ENCODE measurements around the gene DTX1. TPM values are rescaled to one million over a fixed set of nuclear protein-coding genes. Genes with fewer than 3 reads are reported as not detected.

The DTX1 gene
- total and polyA plus RNA-seq, 4 donors, result 2.1 to 33.2 (median 10.0) TPM

DNA sequence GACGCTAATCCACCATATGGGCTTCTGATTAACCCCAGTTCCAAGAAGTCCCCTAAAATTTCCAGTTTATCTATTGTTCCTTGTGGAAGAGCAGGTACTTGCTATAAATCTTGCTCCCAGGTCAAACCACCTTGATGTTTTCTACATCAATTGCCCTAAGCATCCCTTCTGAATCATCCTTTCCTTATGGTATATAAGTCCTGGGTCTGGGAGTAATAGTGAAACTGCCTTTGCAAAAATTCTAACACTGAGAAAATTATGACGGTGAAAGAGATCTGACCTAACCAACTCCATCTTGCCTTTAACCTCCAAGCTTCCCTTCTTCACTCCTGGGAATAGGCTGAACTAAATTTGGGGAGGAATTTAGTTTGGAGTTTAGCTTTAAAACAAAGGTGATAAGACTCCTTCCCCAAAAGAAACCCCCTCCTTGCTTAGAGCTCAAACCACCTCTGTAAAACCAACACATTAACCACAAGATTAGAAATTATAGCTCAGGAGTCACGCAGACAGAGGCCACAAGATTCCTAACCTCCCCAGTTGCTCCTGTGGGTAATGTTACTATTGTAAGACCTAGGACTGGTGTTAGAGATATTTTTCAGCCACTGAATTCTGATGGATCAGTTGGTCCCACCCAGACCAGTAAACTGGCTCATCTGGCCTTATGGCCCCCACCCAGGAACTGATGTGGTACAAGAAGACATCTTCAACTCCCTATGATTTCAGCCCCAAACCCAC is 33.8 kb upstream of the DTX1 start:
- Histone ChIP-seq H3K27me3 (ENCODE audit: control insufficient read depth in 4 of 4, insufficient read depth in 4 of 4, low read length in 3 of 4) (no peaks in the 10 kb centered on the region), H3K9me3 (ENCODE audit: control insufficient read depth in 4 of 4, low read length in 3 of 4) (no peaks in the 10 kb centered on the region), H3K36me3 (ENCODE audit: control insufficient read depth in 4 of 4, insufficient read depth in 3 of 4, low read depth in 1 of 4, low read length in 3 of 4) (no peaks in the 10 kb centered on the region), H3K27ac (ENCODE audit: low read depth in 1 of 2, low read length in 2 of 2) (no peak overlapping the region), H3K4me3 (ENCODE audit: low read depth in 1 of 3, low read length in 3 of 3) (no peak overlapping the region), H3K9ac (ENCODE audit: low read depth in 1 of 2, low read length in 2 of 2) (no peak overlapping the region), H3K4me1 (ENCODE audit: control insufficient read depth in 4 of 4, insufficient read depth in 4 of 4, low read length in 3 of 4) (no peaks in the 10 kb centered on the region)
- no peak for TF ChIP-seq HNF4G (IDR thresholded peaks at IDR 0.05)
- TF ChIP-seq RAD21 (IDR thresholded peaks at IDR 0.05), result no peak
- no peak for TF ChIP-seq FOXA1 (IDR thresholded peaks at IDR 0.05)
- no peak for TF ChIP-seq HNF4A (conservative IDR thresholded peaks at IDR 0.05)
- TF ChIP-seq GABPA (IDR thresholded peaks at IDR 0.05 in 1 of 2, conservative IDR thresholded peaks at IDR 0.05 in 1 of 2), result no peak
- TF ChIP-seq, protein P1, sequence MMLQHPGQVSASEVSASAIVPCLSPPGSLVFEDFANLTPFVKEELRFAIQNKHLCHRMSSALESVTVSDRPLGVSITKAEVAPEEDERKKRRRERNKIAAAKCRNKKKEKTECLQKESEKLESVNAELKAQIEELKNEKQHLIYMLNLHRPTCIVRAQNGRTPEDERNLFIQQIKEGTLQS (IDR thresholded peaks at IDR 0.05), result no peak
- TF ChIP-seq JUND (IDR thresholded peaks at IDR 0.05), result no peak
- TF ChIP-seq, protein P2, sequence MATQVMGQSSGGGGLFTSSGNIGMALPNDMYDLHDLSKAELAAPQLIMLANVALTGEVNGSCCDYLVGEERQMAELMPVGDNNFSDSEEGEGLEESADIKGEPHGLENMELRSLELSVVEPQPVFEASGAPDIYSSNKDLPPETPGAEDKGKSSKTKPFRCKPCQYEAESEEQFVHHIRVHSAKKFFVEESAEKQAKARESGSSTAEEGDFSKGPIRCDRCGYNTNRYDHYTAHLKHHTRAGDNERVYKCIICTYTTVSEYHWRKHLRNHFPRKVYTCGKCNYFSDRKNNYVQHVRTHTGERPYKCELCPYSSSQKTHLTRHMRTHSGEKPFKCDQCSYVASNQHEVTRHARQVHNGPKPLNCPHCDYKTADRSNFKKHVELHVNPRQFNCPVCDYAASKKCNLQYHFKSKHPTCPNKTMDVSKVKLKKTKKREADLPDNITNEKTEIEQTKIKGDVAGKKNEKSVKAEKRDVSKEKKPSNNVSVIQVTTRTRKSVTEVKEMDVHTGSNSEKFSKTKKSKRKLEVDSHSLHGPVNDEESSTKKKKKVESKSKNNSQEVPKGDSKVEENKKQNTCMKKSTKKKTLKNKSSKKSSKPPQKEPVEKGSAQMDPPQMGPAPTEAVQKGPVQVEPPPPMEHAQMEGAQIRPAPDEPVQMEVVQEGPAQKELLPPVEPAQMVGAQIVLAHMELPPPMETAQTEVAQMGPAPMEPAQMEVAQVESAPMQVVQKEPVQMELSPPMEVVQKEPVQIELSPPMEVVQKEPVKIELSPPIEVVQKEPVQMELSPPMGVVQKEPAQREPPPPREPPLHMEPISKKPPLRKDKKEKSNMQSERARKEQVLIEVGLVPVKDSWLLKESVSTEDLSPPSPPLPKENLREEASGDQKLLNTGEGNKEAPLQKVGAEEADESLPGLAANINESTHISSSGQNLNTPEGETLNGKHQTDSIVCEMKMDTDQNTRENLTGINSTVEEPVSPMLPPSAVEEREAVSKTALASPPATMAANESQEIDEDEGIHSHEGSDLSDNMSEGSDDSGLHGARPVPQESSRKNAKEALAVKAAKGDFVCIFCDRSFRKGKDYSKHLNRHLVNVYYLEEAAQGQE (IDR thresholded peaks at IDR 0.05), result no peak
- TF ChIP-seq, protein P3, sequence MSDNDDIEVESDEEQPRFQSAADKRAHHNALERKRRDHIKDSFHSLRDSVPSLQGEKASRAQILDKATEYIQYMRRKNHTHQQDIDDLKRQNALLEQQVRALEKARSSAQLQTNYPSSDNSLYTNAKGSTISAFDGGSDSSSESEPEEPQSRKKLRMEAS (IDR thresholded peaks at IDR 0.05), result no peak
- no peak for TF ChIP-seq TAF1 (conservative IDR thresholded peaks at IDR 0.05)
- TF ChIP-seq EGR1 (IDR thresholded peaks at IDR 0.05; ENCODE audit: low read depth in 2 of 2), result no peak
- no peak for TF ChIP-seq RXRA (IDR thresholded peaks at IDR 0.05)
- no peak for TF ChIP-seq NR2F2 (IDR thresholded peaks at IDR 0.05)
- no peak for TF ChIP-seq FOXA2 (IDR thresholded peaks at IDR 0.05)
- TF ChIP-seq, protein P4, sequence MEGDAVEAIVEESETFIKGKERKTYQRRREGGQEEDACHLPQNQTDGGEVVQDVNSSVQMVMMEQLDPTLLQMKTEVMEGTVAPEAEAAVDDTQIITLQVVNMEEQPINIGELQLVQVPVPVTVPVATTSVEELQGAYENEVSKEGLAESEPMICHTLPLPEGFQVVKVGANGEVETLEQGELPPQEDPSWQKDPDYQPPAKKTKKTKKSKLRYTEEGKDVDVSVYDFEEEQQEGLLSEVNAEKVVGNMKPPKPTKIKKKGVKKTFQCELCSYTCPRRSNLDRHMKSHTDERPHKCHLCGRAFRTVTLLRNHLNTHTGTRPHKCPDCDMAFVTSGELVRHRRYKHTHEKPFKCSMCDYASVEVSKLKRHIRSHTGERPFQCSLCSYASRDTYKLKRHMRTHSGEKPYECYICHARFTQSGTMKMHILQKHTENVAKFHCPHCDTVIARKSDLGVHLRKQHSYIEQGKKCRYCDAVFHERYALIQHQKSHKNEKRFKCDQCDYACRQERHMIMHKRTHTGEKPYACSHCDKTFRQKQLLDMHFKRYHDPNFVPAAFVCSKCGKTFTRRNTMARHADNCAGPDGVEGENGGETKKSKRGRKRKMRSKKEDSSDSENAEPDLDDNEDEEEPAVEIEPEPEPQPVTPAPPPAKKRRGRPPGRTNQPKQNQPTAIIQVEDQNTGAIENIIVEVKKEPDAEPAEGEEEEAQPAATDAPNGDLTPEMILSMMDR (IDR thresholded peaks at IDR 0.05; ENCODE audit: low read depth, low read length, missing input control), result no peak
- no peak for DNase-seq (ENCODE audit: low spot score)
- WGBS, result 93% methylated on average over 3 of the region's 3 CpGs

DNA sequence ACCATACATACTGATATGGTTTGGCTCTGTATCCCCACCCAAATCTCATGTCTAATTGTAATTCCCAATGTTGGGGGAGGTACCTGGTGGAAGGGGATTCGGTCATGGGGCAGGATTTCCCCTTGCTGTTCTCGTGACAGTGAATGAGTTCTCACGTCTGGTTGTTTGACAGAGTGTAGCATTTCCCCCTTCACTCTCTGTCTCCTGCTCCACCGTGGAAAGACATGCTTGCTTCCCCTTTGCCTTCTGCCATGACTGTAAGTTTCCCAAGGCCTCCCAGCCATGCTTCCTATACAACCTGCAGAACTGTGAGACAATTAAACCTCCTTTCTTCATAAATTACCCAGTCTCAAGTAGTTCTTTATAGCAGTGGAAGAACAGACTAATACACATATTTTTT is 28.8 kb upstream of the DTX1 start:
- no peak for DNase-seq (ENCODE audit: low spot score)
- H3K4me1 ChIP-seq (ENCODE audit: control insufficient read depth in 4 of 4, insufficient read depth in 4 of 4, low read length in 3 of 4), result no peaks in the 10 kb centered on the region
- no peaks in the 10 kb centered on the region for H3K9me3 ChIP-seq (ENCODE audit: control insufficient read depth in 4 of 4, low read length in 3 of 4)
- no peak overlapping the region for H3K27ac ChIP-seq (ENCODE audit: low read depth in 1 of 2, low read length in 2 of 2)
- H3K27me3 ChIP-seq (ENCODE audit: control insufficient read depth in 4 of 4, insufficient read depth in 4 of 4, low read length in 3 of 4), result no peaks in the 10 kb centered on the region
- no peaks in the 10 kb centered on the region for H3K36me3 ChIP-seq (ENCODE audit: control insufficient read depth in 4 of 4, insufficient read depth in 3 of 4, low read depth in 1 of 4, low read length in 3 of 4)
- no peak overlapping the region for H3K4me3 ChIP-seq (ENCODE audit: low read depth in 1 of 3, low read length in 3 of 3)
- no peak overlapping the region for H3K9ac ChIP-seq (ENCODE audit: low read depth in 1 of 2, low read length in 2 of 2)
- WGBS, result 72% methylated on average over 4 of the region's 4 CpGs
- TF ChIP-seq, protein P4 (IDR thresholded peaks at IDR 0.05; ENCODE audit: low read depth, low read length, missing input control), result no peak
- no peak for TF ChIP-seq TAF1 (conservative IDR thresholded peaks at IDR 0.05)
- TF ChIP-seq YY1 (IDR thresholded peaks at IDR 0.05), result no peak
- no peak for TF ChIP-seq FOXA2 (IDR thresholded peaks at IDR 0.05)
- no peak for TF ChIP-seq EGR1 (IDR thresholded peaks at IDR 0.05; ENCODE audit: low read depth in 2 of 2)
- no peak for TF ChIP-seq FOXA1 (IDR thresholded peaks at IDR 0.05)
- no peak for TF ChIP-seq RAD21 (IDR thresholded peaks at IDR 0.05)
- TF ChIP-seq, protein P3 (IDR thresholded peaks at IDR 0.05), result no peak
- TF ChIP-seq, protein P5, sequence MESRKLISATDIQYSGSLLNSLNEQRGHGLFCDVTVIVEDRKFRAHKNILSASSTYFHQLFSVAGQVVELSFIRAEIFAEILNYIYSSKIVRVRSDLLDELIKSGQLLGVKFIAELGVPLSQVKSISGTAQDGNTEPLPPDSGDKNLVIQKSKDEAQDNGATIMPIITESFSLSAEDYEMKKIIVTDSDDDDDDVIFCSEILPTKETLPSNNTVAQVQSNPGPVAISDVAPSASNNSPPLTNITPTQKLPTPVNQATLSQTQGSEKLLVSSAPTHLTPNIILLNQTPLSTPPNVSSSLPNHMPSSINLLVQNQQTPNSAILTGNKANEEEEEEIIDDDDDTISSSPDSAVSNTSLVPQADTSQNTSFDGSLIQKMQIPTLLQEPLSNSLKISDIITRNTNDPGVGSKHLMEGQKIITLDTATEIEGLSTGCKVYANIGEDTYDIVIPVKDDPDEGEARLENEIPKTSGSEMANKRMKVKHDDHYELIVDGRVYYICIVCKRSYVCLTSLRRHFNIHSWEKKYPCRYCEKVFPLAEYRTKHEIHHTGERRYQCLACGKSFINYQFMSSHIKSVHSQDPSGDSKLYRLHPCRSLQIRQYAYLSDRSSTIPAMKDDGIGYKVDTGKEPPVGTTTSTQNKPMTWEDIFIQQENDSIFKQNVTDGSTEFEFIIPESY (IDR thresholded peaks at IDR 0.05), result no peak
- no peak for TF ChIP-seq SP1 (IDR thresholded peaks at IDR 0.05)
- no peak for TF ChIP-seq RXRA (IDR thresholded peaks at IDR 0.05)
- no peak for TF ChIP-seq GABPA (IDR thresholded peaks at IDR 0.05 in 1 of 2, conservative IDR thresholded peaks at IDR 0.05 in 1 of 2)
- TF ChIP-seq HNF4G (IDR thresholded peaks at IDR 0.05), result no peak

Data from liver (tissue), 9 donors.